HG03060 (cell line): Measurements from ENCODE around the gene MSI2.

Experiments
- ATAC-seq: cut with Tn5 transposase; IDR thresholded peaks from one replicate; pipeline ENCODE4 v1.9.1; 2021; ENCODE audit warnings: low read depth, moderate number of reproducible peaks; ENCODE audit not compliant: unreplicated experiment

MSI2 gene

DNA sequence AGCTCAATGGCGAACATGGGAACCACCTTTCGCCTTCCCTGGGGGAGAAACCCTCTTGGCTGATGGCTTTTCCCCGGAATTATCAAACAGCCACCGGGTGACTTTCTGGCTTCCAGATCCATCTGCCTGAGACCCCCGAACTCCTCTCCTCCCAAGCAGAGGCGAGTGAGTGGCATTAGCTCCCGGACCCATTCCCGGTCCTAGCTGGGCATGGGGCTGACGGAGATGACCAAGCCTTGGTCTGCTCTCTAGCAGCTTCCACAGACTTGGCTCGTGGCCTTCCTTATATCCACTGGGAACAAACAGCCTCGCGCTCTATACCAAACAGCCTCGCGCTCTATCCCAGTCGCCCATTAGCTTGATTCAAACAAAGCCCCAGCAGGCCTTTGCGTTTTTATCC, 426.4 kb downstream of the MSI2 start:
- no peak for ATAC-seq

DNA sequence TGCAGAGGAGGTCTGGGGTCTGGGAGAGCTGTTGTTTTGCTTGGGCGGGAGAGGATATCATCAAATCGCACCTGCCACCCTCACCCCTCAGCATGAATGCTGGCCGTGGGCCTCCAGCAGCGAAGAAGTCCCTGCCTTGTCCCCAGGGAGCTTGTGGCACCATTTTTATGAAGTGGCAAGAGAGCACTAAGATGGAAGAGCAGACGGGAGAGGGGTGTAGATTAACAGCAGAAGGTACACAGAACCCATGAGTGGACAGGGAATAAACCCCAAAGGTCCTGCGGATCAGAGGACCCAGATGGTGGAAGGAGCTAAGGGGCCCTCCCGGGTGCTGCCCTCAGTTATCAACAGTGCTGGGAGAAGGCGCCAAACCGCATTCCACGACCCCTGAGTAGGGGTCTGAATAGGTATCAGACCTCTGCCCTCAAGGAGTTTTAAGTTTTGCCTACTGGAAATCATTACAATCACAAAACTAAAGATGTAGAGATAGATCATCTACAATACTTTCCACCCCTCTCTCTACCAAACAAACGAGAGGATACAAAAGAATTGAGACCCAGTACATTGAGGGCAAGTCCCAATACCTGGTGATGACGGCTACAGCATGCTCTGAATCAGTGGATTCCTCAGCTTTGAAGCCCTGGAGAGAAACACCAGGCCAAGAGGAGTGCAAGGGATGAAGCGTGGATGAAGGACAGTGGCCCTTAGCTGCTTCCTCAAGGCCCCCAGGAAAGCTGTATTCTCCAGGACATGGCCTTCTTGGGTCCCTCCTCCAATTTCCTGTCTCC, 428.6 kb downstream of the MSI2 start:
- ATAC-seq = no peak

DNA sequence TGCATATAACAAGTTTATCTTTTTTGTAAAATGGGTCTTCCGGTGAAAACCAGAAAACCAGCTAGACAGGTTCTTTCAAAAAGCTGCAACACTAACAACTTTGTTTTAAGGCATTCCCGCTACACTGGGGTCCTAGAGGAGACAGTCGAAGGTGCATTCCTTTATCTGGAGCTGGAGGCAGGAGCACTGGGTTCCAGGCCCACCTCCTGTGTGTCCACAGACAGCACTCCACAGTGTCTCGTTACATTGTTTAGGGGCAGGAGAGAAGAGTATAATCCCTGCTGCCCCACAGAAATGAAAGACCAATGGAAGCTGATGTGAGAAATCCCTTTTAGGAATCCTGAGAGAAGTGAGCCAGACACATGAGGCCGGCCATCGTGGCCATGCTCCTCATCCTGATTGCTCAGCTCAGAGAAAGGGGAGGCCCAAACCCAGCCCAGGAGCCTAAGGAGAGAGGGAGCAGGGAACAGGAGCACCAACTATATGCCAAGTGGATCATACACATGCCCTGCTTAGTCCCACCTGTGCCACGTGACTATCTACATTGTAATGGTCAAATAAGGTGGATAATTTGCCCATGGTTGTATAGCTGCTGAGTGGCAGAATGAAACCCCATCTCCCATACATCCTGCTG, 429.3 kb downstream of the MSI2 start:
- ATAC-seq = no peak

DNA sequence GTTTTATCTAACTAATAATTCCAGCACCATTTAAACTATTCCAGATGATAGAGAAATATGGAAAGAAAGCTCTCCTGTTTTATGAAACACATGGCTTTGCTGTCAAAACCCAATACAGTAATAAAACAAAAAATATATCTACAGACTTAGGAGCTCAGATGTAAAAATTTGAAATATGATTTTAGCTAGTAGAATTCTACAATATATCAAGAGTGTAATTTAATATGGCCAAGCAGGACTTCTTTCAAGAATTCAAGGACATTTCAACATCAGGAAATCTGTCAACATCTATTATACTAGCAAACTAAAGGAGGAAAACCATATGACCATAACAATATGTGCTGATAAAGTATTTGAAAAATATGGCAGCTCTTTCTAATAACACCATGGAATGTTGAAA, 431.3 kb downstream of the MSI2 start:
- no peak for ATAC-seq

DNA sequence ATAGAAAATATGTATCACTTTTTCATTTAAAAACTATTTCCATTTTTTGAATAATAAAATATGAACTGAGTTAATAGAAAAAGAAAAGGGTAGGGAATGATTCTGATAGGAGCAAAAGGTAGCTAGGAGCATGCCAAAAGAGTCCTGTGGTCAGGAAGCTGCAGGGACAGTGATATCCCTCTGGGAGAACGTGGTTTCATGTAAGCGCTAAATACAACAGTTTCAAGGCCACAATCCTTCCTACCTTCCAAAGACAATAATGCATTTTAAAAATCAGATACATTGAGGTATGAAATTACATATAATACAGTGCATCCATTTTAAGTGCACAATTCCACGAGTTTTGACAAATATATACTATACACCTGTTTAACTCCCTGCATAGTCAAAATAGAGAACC, 432.9 kb downstream of the MSI2 start:
- ATAC-seq = no peak

DNA sequence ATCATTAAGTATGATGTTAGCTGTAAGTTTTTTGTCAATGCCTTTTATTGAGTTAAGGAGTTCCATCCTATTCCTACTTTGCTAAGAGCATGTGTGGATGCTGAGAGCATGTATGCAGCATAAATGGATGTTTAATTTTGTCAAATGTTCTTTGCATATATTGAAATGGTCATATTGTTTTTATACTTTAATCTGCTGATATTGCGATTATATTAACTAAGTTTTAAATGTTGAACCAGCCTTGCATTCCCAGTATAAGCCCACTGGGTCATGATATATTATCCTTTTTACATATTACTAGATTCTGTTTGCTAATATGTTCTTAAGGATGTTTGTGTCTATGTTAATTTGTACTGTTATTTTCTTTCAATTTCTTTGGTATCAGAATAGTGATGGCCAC, 435.6 kb downstream of the MSI2 start:
- ATAC-seq = no peak

DNA sequence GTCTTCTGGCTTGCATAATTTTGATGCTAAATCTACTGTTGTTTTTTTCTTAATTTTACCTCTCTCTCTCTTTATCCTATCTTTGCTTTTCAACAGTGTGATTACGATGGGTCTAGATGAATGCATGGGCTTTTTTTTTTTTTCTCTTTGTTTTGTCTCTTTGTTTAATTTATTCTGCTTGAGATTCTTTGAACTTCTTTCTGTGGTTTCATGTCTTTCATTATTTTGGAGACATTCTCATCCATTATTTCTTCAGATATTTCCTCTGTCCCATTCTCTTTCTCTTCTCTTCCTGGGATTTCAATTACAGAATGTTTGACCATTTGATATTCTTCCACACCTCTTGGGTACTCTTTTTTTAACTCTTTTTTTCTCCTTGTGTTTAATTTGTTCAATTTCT, 436.4 kb downstream of the MSI2 start:
- no peak for ATAC-seq

DNA sequence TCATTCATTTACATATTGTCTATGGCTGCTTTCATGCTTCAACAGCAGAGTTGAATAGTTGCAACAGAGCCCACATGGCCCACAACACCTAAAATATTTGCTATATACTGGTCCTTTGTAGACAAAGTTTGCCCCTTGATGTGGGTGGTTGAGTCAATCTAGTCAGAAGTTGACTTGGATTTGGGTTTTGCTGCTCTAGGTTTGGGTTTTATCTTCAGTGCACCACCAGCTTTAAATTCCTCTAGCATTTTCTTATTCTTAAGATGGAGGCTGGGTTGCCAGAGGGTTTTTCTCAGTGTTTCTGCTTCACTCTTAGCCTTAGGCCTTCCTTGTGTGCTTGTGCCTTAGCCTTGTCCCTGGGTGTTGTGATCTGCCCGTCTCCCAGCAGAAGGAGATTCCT, 437.7 kb downstream of the MSI2 start:
- no peak for ATAC-seq

DNA sequence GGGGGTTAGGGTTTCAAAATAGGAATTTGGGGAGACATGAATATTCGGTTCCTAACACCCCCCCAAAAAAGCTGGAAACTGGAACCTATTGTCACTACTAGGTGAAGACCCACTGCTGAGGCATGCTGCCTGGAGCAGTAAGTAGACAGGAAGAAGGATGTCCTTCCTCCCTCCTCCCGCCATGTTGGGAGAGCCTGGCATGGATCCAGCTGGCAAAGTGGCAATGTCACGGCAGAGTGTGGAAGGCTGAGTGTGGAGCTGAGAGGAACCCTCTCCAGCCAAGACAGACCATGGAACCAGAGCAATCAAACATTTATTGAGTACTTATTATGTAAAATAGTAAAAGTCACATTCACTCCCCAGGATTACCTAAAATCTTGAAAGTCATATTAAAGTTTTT, 439.7 kb downstream of the MSI2 start:
- ATAC-seq = no peak

DNA sequence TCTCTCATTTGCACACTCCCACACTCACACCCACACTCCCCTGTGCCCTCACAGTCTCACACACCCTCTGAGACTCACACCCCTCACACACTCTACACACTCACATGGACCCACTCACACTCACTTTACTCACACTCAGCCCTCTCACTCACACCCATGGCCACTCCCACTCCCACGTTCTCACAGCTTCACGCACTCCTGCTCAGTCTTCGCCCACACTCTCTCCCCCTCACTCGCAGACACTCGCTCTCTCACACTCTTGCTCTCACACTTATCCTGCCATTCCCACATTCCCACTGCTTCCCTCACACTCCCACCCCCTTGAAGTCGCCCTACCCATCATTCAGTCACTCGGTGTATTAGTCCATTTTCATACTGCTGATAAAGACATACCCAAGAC, 440.9 kb downstream of the MSI2 start:
- ATAC-seq = no peak

DNA sequence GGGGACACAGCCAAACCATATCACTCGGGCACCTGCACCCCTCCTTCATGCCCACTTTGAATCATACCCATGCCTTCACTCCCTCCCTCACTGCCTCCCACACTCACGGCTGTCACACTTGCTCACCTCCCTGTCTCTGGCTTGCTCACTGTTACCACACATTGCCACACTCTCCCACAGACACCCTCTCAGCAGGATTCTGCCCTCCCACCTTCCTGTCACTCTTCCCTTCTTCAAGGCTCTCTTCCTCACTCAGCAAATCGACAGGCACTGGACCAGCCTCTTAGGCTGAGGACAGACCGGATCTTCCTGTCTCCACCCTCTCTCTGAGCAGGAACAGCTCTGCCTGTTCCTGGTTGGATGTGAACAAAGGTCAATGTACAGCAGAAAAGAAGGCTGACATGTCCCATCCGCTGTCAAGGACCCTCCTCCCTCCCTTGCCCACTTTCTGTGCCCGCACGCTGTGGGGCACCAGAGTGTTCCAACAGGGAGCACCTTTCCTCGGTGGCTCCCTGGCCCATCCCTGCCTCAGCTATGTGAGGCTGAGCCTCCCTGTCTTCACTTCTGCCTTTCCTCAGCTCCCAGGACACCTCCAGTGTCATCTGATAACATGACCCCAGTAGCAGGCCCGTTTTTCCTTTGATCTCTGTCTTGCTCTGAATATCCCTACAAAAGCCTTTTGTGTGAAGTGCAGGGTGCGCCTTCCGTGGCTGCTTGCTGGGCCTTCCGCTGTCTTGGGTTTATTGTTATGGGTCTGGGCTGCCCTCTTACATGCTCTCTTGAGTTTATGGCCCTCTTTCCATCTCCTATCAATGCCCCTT, 441.8 kb downstream of the MSI2 start:
- ATAC-seq = no peak

DNA sequence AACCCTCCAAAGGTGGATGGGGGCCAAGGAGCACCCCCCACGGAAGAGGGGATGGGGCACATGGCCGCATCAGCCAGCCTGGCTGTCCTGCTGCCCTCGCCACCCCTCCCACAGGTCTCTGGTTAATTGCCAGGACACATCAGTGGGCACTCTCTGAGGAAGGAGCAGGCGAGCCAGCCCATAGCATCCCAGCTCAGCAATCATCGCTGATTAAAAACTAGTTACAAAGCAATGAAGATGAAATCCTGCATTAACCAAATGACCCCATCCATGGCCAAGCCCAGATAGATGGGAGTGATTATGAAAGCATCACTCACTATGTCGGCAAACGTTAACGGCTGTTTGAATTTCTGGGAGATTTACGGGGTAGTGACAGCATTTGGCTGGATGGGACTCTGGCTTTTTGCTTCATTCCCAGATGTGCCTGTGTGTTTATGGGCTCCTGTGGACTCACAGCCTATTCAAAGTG, 443.5 kb downstream of the MSI2 start:
- ATAC-seq = no peak

DNA sequence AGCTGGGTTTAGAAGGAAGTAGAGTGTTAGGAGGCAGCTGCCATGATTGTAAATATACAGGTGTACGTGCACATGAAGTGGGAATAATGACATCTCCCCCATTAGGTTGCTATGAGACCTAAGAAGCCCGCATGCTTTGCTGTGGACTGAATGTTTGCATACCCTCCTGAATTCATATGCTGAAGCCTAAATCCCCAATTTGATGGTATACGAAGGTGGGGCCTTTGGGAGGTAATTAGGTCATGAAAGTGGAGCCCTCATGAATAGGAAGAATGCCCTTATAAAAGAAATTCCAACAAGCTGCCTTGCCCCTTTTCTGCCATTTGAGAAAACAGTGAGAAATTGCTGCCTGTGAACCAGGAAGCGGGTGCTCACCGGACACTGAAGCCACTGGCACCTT, 444.8 kb downstream of the MSI2 start:
- no peak for ATAC-seq

DNA sequence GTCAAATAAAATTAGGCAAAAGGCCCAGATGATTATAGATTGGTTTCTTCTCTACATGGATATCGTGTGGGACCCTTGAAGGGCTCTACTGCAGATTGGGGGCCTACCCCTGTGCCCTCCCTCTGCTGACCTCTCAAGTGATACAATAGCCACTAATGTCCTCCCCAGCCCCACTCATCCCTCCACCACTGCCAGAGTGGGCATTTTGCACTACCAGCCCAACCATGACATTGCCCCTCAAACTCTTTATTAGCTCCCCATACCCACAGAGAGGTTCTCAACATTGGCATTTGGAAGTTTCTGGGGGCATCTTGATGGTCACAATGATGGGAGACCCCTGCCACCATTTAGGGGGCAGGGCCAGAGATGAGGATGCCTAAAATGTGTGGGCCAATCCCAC, 446.9 kb downstream of the MSI2 start:
- ATAC-seq = no peak

DNA sequence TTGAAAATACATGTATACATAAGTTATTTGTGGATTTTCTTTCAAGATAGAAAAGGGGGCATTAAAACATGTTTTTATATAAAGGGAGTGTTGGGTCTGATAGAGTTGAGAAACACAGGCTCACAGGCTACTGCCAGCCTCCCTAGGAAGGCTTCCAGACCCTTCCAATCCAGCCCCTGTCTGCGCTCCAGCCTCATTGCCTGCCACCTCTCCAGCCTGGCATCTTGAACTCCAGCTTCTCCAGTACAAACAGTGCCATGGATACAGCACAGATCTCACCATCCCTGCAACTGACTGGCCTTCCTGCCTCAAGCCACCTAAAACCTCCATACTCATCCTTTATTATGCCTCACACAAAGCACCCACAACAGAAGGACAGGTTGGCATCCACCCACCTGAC, 448.1 kb downstream of the MSI2 start:
- ATAC-seq = no peak

DNA sequence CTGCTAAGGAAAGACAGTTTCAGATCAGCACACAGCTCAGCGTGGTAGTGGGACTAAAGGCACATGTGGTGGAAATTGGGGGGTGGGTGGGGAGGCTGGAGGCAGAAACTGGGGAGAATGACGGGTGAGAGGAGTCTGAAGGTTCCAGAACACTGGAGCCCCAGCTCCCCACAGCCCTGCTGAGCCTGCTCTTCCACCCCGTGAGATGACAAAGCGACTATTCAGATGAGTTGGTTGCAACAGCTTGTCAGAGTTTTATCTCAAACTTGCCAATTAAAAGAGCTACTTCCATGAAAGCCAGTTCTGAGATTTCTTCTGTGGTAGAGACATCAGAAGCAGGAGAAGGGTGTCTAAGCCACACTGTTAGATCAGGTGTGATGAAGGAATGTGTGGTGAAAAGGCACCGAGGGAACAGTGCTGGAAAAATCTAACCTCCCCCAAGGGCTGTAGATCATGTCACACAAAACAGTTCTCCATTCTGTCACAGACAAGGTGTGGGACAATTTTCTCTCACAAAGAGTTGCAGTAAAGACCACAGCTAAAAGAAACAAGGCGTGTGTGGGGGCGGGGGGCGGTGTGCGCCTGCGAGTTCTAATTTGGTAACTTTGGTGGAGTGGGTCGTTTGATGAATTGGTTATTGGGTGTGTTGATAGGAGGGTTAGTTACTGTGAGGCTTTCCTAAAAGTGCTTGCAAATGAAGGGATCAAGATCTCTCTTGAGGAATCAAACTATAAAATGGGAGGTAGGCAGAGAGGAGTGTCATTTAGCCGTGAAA, 449.8 kb downstream of the MSI2 start:
- ATAC-seq = no peak

DNA sequence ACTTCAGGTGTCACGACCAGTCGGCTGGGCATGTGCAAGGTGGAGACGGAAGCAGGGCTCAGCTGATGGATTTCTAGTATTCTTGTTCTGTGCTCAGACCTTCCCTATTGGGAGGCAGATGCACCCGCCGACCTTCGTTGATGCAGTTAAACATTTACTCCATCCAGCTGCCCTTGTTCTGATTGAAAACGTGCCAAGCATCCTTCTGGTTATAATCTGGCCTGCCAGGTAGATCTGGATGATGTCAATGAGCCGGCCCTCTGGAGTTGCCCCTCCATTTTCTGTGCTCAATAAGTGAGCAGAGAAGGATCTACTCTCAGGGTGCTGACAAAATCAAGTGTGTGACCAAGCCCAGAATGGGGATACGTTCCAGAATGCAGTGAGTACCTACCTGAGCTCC, 450.4 kb downstream of the MSI2 start:
- ATAC-seq = no peak

DNA sequence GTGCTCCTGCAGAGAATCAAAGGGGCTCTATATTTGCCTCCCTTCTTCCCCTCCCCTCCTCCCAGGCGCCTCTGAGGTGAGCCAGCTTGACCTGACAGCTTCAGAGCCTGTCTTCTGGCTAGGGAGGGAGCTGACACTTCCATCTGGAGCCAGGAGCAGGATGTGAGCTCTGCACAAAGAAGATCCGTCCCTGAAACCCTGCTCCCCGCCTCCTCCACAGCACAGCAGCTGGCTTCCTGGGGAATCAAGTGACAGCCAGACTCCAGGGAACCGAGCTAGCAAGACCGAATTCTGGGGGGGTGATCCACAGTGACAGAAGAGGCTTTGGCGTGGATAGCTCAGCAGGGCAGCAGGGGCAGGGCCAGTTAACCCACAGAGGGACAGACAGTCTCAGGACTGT, 451.6 kb downstream of the MSI2 start:
- no peak for ATAC-seq

DNA sequence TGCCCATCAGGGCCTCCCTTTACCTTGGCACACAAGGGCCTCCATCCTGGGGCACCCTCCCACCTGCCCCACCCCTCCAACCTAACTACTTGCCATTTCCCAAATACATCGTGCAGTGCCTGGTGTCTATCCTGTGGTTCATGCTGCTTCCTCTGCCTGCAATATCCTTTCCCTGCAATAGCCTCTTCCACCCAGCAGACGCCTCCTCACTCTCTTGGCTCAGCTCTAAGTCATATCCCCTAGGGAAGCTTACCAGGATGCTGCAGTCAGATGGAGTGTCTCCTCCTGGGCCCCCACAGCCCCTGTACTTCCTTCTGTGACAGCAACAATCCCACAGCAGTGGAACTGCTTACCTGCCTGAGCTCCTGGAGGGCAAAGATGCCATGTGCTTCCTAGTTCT, 452.1 kb downstream of the MSI2 start:
- no peak for ATAC-seq

DNA sequence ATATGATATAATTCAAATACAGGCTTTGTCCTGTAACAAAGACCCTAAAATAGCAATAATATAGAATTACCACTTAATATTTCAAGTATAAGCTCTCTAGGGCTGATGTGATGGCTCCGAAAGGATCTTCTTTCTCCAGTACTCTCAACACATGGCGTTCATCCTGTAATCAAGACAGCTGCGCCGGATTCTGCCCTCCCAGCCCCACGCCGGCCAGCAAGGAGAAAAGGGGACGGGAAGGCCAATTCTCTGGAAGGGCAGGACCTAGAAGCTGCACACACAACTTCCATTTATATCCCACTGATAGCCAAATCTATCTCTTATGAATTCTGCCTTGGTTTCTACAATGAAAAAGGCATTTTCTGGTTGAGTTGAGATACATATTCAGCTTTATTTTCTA, 456.8 kb downstream of the MSI2 start:
- ATAC-seq = no peak

DNA sequence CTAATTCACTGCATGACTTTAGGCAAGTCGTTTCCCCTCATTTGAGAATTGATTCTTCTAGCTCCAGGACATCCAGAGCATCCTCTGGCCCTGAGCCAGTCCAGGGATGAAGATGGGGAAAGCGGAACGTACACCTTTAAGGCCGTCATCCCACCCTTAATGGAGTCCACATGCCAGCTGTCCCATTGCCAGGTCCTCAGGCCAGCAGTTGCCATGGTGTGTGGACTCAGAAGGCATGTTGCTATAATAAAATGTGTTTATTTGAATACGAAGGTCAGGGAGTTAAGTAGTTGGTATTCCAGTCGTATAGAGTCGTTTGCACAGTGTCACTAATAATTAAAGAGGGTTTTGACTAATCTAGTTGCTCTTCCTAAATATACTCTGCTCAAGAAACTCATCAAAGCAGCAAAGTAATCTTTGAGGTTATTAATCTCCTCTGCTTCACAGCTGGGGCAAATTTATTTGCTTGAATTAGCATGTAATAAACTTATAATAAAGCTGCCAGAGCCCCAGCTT, 458.4 kb downstream of the MSI2 start:
- ATAC-seq = no peak
